HCT116 (cell line): ENCODE measurements around the gene GCK. TPM values are rescaled to one million over a fixed set of nuclear protein-coding genes. Genes with fewer than 3 reads are reported as not detected.
"Not testable (repeated sequence)": the region's sequence is repeated elsewhere in the genome, so short reads cannot be mapped to it uniquely, and the experiment has no call there.

Source experiments
- ATAC-seq: fragments of 200-7000 bp; cut with Tn5 transposase; 2 replicates; pipeline ENCODE4 v1.9.1; 2020; ENCODE audit warnings: mild to moderate bottlenecking, moderate library complexity
- BruUV-seq: library from RNA; stranded (reverse); fragments of 400-500 nt; replicated peaks from 2 replicates; lab custom pipeline; 2021; lab: Mats Ljungman, UMichigan
- CTCF ChIA-PET: fragments of 300-600 bp; sonication (Branson Sonifier 250); formaldehyde crosslinking; loops from one replicate; lab custom pipeline; 2021; ENCODE audit warnings: antibody characterized with exemption; lab: Charles Lee
- POLR2A ChIA-PET: fragments of 300-600, 350-600 bp; sonication (Branson Sonifier 250); formaldehyde crosslinking; loops from one replicate; lab custom pipeline; 2021; ENCODE audit warnings: antibody characterized with exemption; lab: Charles Lee
- RAD21 ChIA-PET, 2 experiments: fragments of 300-600 bp; sonication (Branson Sonifier 250); formaldehyde crosslinking; loops; one replicate each; lab custom pipeline; 2023; ENCODE audit warnings: low total read pairs in 2 of 2; ENCODE audit not compliant: uncharacterized antibody in 2 of 2, unreplicated experiment in 2 of 2, low non-redundant PET in 1 of 2; lab: Charles Lee
- DNase-seq: peaks from one replicate; pipeline ENCODE4 v3.0.0-alpha.2; 2010; ENCODE audit warnings: low read depth, low spot score
- H2AFZ ChIP-seq: fragments of 200-600 bp; shearing (Covaris generic), sonication (generic); 2 replicates; pipeline ENCODE4 v1.6.1; 2017; ENCODE audit warnings: low read depth, mixed run types, mixed read lengths, antibody characterized with exemption, low read length; ENCODE audit not compliant: poor library complexity, severe bottlenecking
- H3K27ac ChIP-seq: 2 replicates; pipeline ENCODE4 v1.5.1; 2012; ENCODE audit warnings: low read depth, low read length
- H3K27me3 ChIP-seq: fragments of 200-600 bp; sonication (generic); 2 replicates; pipeline ENCODE4 v1.6.1; 2016; ENCODE audit warnings: mixed run types, low read length, mixed read lengths; ENCODE audit not compliant: insufficient read depth
- H3K36me3 ChIP-seq, 2 experiments: fragments of 200-500 bp in 1 of 2; fragments of 200-600 bp in 1 of 2; sonication (Bioruptor generic) in 1 of 2; sonication (generic) in 1 of 2; 2 replicates each; pipeline versions ENCODE4 v1.5.1 to v1.6.1; 2014 to 2016; ENCODE audit warnings: low read length in 2 of 2, inconsistent platforms in 1 of 2, mixed read lengths in 1 of 2, mixed run types in 1 of 2; ENCODE audit not compliant: insufficient read depth in 2 of 2, control insufficient read depth in 1 of 2
- H3K4me1 ChIP-seq, 2 experiments: fragments of 200-600 bp in 1 of 2; sonication (generic) in 1 of 2; 2 replicates each; pipeline versions ENCODE4 v1.5.1 to v1.6.1; 2012 to 2017; ENCODE audit warnings: low read length in 2 of 2, inconsistent platforms in 1 of 2, mild to moderate bottlenecking in 1 of 2, mixed read lengths in 1 of 2, mixed run types in 1 of 2, moderate library complexity in 1 of 2; ENCODE audit not compliant: insufficient read depth in 2 of 2, control insufficient read depth in 1 of 2
- H3K4me2 ChIP-seq: fragments of 200-600 bp; sonication (generic); 2 replicates; pipeline ENCODE4 v1.6.1; 2017; ENCODE audit warnings: mixed run types, low read length, mixed read lengths
- H3K4me3 ChIP-seq, 2 experiments: fragments of 200-600 bp in 1 of 2; sonication (generic) in 1 of 2; replicated peaks in 1 of 2; 2 replicates each; pipeline ENCODE4 v1.5.1; 2011 to 2016; ENCODE audit warnings: low read length in 2 of 2, control low read depth in 1 of 2, low read depth in 1 of 2, mild to moderate bottlenecking in 1 of 2, mixed read lengths in 1 of 2, mixed run types in 1 of 2
- H3K79me2 ChIP-seq: fragments of 200-600 bp; sonication (generic); 2 replicates; pipeline ENCODE4 v1.6.1; 2017; ENCODE audit warnings: mild to moderate bottlenecking, mixed run types, low read length, moderate library complexity, mixed read lengths; ENCODE audit not compliant: insufficient read depth
- H3K9ac ChIP-seq: fragments of 200-600 bp; sonication (generic); 2 replicates; pipeline ENCODE4 v1.6.1; 2016; ENCODE audit warnings: low read length, mixed read lengths
- H3K9me2 ChIP-seq: fragments of 200-600 bp; sonication (generic), shearing (Covaris generic); 2 replicates; pipeline ENCODE4 v1.6.1; 2017; ENCODE audit warnings: mixed run types, mild to moderate bottlenecking, moderate library complexity; ENCODE audit not compliant: insufficient read depth
- H3K9me3 ChIP-seq, 2 experiments: fragments of 200-500 bp in 1 of 2; fragments of 200-600 bp in 1 of 2; sonication (Bioruptor generic) in 1 of 2; sonication (generic) in 1 of 2; 2 replicates each; pipeline ENCODE4 v1.6.1; 2014 to 2017; ENCODE audit warnings: low read length in 2 of 2, mixed read lengths in 2 of 2, inconsistent platforms in 1 of 2, low read depth in 1 of 2, mild to moderate bottlenecking in 1 of 2, mixed run types in 1 of 2, moderate library complexity in 1 of 2; ENCODE audit not compliant: control insufficient read depth in 1 of 2, insufficient read depth in 1 of 2
- H4K20me1 ChIP-seq: fragments of 200-600 bp; sonication (generic), shearing (Covaris generic); 2 replicates; pipeline ENCODE4 v1.6.1; 2017; ENCODE audit warnings: mixed run types, mild to moderate bottlenecking, moderate library complexity; ENCODE audit not compliant: insufficient read depth
- CTCF ChIP-seq, 3 experiments: fragments of 200-600 bp in 1 of 3; sonication (generic) in 1 of 3; IDR thresholded peaks in 2 of 3; conservative IDR thresholded peaks in 1 of 3; 2 replicates each; pipeline ENCODE4 v1.5.1; 2012 to 2017; ENCODE audit warnings: low read depth in 2 of 3, low read length in 2 of 3, antibody characterized with exemption in 1 of 3, borderline replicate concordance in 1 of 3, control low read depth in 1 of 3, mild to moderate bottlenecking in 1 of 3, mixed read lengths in 1 of 3, mixed run types in 1 of 3, moderate library complexity in 1 of 3; ENCODE audit not compliant: insufficient read depth in 1 of 3
- FOSL1 ChIP-seq: IDR thresholded peaks from 2 replicates; pipeline ENCODE4 v1.6.1; 2012; ENCODE audit warnings: low read depth
- POLR2A ChIP-seq: IDR thresholded peaks from 2 replicates; pipeline ENCODE4 v1.7.0; 2011; ENCODE audit warnings: borderline replicate concordance; ENCODE audit not compliant: insufficient read depth, insufficient read length; ENCODE audit errors: extremely low read depth
- RAD21 ChIP-seq: IDR thresholded peaks from 2 replicates; pipeline ENCODE4 v1.6.1; 2012; ENCODE audit warnings: low read depth, mild to moderate bottlenecking
- REST ChIP-seq: IDR thresholded peaks from 2 replicates; pipeline ENCODE4 v1.6.1; 2012; ENCODE audit warnings: low read depth
- SIN3A ChIP-seq: IDR thresholded peaks from 2 replicates; pipeline ENCODE4 v1.6.1; 2012; ENCODE audit warnings: low read depth
- TCF7L2 ChIP-seq: IDR thresholded peaks from 2 replicates; pipeline ENCODE4 v1.7.0; 2011; ENCODE audit warnings: borderline replicate concordance, inconsistent platforms; ENCODE audit not compliant: insufficient read depth, insufficient read length; ENCODE audit errors: extremely low read depth
- ZBTB33 ChIP-seq: IDR thresholded peaks from 2 replicates; pipeline ENCODE4 v1.6.1; 2011; ENCODE audit warnings: mild to moderate bottlenecking, low read length, moderate library complexity; ENCODE audit not compliant: insufficient replicate concordance; ENCODE audit errors: extremely low read depth
- intact Hi-C: fragments of 100-400 bp; cut with micrococcal nuclease; formaldehyde crosslinking; loops from 2 replicates; pipeline ENCODE4 v1.10.0; 2022
- total RNA-seq: library from RNA; stranded (reverse); gene quantifications from one replicate; pipeline ENCODE4 v1.2.1, GENCODE V29; 2021; ENCODE audit not compliant: unreplicated experiment

The GCK gene
- total RNA-seq, 1 experiment from 2014 or later: 0.34 TPM

GRCh38 chr7:44127161-44127560 lies 62.1 kb downstream of the GCK start (continued):
- TF ChIP-seq REST (no peak), SIN3A (no peak), POLR2A (no peak)

- BruUV-seq, H3K4me3 ChIP-seq, POLR2A ChIA-PET, H3K9ac ChIP-seq, H3K27ac ChIP-seq, RAD21 ChIA-PET, H3K36me3 ChIP-seq, H4K20me1 ChIP-seq, DNase-seq, H3K4me2 ChIP-seq, ATAC-seq, H2AFZ ChIP-seq, H3K27me3 ChIP-seq, H3K9me2 ChIP-seq, H3K9me3 ChIP-seq, CTCF ChIA-PET, intact Hi-C loops: not testable (repeated sequence)
- peaks cover 3 to 24% of the 10 kb centered on the region in 2 experiments; a peak in 2 of 4 replicates for H3K4me1 ChIP-seq
- peaks cover 17% of the 10 kb centered on the region for H3K79me2 ChIP-seq
Observed at GRCh38 chr7:44126574-44126973, 62.7 kb downstream of the GCK start.

- RAD21 ChIA-PET: no interaction called here
- H3K27ac ChIP-seq: no peak overlapping the region
- DNase-seq (no peak), ATAC-seq (no peak)
- BruUV-seq: no TSS peak
- intact Hi-C loops: loop anchor here (5.0 kb wide), 1 partner anchor 43 kb away; the partner anchor contains the start of gene POLM
- H3K9ac ChIP-seq: no peak overlapping the region
- H2AFZ ChIP-seq: no peak overlapping the region
- no peaks in the 10 kb centered on the region for H3K9me2 ChIP-seq
- CTCF ChIA-PET: no interaction called here
- peaks cover 3 to 19% of the 10 kb centered on the region in 2 experiments; a peak in 2 of 4 replicates for H3K4me1 ChIP-seq
- no peaks in the 10 kb centered on the region for H3K27me3 ChIP-seq
- H3K9me3 ChIP-seq: no peaks in the 10 kb centered on the region
- no peak overlapping the region for H3K4me3 ChIP-seq
- TF ChIP-seq POLR2A: no peak
- TF ChIP-seq ZBTB33: no peak
- no peak for TF ChIP-seq TCF7L2
- no peak for TF ChIP-seq FOSL1
- TF ChIP-seq RAD21: no peak
- TF ChIP-seq CTCF (IDR thresholded peaks at IDR 0.05 in 2 of 3, conservative IDR thresholded peaks at IDR 0.05 in 1 of 3; ENCODE audit: borderline replicate concordance in 1 of 3, insufficient read depth in 1 of 3, low read depth in 2 of 3, low read length in 2 of 3): no peak
- POLR2A ChIA-PET: no interaction called here
- H3K79me2 ChIP-seq: peaks cover 34% of the 10 kb centered on the region
- no peak overlapping the region for H3K4me2 ChIP-seq
- peaks cover 5 to 17% of the 10 kb centered on the region in 2 experiments; a peak in 3 of 4 replicates for H3K36me3 ChIP-seq
- no peaks in the 10 kb centered on the region for H4K20me1 ChIP-seq
Observed at GRCh38 chr7:44124822-44125202, 64.4 kb downstream of the GCK start.
